Stimulated activated CD4-positive, alpha-beta T cell treated with anti-CD3 and anti-CD28 coated beads, TNF-alpha, amount 100 ng/mL, for 24 hours (primary cell): ENCODE data around the gene ANKRD31.
"Not testable (repeated sequence)": the region's sequence is repeated elsewhere in the genome, so short reads cannot be mapped to it uniquely, and the experiment has no call there.

Experiments used
- DNase-seq, 3 experiments: peaks; one replicate each; pipeline ENCODE4 v3.0.0-alpha.2; 2020; ENCODE audit warnings: low read depth in 3 of 3

ANKRD31 gene

DNA sequence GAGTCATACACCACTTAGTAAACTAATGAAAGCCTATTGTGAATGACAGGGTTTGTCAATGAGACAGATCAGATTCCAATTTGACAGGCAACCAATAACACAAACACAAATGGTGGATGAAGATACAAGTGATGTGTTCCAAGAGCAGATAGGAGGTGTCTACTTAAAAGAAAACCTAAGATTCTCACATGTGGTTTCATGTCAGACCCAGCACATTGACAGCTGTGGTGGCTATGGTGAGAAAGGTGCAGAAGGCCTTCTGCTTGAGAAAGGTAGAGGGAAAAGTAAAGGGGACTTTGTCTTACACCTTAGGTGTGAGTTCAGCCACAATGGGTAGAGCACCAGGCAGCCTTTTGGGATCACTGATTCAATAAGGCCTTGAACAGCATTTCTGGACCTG, 11.2 kb downstream of the ANKRD31 start:
- DNase-seq: no peak

DNA sequence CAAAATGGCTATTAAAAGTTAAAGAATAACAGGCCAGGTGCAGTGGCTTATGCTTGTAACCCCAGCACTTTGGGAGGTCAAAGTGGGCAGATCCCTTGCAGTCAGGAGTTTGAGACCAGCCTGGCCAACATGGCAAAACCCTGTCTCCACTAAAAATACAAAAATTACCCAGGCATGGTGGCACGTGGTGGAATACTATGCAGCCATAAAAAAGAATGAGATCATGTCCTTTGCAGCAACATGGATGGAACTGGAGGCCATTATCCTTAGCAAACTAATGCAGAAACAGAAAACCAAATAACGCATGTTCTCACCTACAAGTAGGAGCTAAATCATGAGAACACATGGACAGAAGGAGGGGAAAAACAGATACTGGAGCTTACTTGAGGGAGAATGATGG, 15.9 kb downstream of the ANKRD31 start:
- DNase-seq: not testable (repeated sequence)

GRCh38 chr5:75214928-75215327, 21.8 kb downstream of the ANKRD31 start:
- no peak for DNase-seq

GRCh38 chr5:75214409-75214808, 22.3 kb downstream of the ANKRD31 start:
- DNase-seq: no peak

GRCh38 chr5:75203604-75204003, 33.1 kb downstream of the ANKRD31 start:
- DNase-seq: no peak

DNA sequence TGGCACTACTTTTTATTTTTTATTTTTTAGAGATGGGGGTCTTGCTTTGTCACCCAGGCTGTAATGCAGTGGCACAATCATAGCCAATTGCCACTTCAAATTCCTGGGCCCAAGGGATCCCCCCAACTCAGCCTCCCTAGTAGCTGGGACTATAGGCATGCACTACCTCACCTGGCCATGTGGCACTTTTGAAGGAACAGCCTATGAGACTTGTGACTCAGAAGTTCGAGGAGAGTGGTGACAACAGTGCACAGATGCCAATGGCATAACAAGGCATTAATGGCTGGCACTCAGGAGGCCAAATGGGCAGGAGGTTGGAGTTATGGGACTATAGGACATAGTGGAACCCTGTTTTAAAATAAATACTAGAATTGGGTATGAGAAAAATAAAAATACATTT, 33.7 kb downstream of the ANKRD31 start:
- DNase-seq: no peak

GRCh38 chr5:75200776-75201175, 35.9 kb downstream of the ANKRD31 start:
- no peak for DNase-seq

- no peak for DNase-seq
These were observed 36.7 kb downstream of the ANKRD31 start for GRCh38 chr5:75199946-75200345.

- no peak for DNase-seq
These were observed 37.6 kb downstream of the ANKRD31 start for GRCh38 chr5:75199071-75199470.

DNA sequence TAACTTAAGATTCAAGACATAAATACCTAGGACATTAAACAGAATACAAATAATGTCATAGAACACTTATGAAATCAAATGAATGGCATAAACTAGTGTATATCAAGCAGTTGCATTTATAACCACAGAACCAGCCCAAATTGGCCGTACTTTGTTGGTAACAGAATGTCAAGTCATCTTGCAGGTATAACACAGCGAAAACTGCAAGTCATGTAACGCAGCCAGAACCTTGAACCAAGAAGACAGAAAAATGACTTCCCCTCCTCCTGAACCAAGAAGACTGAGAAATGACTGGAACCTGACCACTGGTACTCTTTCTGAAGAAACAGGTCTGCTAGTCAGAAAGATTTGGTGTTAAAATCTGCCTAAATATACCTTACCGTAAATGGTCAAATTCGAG, 38.9 kb downstream of the ANKRD31 start:
- DNase-seq: no peak

DNA sequence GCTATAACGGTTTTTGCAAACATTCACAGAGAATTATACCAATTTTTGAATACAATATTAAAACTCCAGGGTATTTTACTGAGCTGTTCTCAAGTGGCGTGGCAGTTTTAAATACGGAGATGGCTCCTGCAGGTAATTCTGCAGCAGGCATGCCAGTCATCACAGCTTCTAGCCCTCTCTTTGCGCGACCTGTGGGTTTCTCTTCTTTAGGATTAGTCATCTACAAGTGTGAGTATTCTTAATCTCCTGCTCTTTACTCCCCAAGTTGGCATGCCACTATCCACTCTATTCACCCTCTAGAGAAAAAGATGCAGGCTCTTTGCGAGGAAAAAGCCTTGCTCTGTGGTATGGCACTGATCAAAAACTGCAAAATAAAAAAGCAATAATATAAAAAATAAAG, 43.9 kb downstream of the ANKRD31 start:
- peak in 1 of 3 experiments; percentile 10 for DNase-seq

DNA sequence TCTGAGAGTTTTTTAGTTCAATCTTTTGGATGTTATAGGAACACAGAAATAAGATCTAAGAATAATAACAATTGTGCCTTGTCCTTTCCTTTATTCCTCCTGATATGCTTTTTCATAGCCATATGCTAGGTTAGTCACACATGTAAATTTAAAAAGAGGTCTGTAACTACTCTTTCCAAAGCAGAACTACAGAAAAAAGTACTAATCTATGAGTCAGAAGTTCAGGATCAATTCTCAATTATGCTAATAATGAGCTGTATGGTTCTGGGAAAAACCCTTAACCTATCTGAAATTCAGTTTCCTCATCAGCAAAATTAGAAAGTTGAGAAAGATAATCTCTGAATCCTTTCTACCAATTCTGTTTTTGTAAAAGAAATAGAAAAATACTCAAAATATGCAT, 44.4 kb downstream of the ANKRD31 start:
- DNase-seq: no peak

DNA sequence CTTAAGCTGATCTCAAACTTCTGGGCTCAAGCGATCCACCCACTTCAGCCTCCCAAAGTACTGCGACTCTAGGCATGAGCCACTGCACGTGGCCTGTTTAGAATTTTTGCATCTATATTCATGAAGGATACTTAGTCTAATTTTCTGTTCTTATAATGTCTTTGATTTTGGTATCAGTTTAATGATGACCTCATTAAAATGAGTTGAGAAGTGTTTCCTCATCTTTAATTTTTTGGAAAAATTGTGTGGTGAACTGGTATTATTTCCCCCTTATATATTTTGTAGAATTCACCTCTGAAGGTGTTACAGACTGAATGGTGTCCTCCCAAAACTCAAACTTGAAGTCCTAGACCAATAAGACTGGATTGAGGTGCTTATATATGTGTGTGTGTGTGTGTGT, 46.5 kb downstream of the ANKRD31 start:
- no peak for DNase-seq

- no peak for DNase-seq
These were observed 47.3 kb downstream of the ANKRD31 start for GRCh38 chr5:75189353-75189752.

DNA sequence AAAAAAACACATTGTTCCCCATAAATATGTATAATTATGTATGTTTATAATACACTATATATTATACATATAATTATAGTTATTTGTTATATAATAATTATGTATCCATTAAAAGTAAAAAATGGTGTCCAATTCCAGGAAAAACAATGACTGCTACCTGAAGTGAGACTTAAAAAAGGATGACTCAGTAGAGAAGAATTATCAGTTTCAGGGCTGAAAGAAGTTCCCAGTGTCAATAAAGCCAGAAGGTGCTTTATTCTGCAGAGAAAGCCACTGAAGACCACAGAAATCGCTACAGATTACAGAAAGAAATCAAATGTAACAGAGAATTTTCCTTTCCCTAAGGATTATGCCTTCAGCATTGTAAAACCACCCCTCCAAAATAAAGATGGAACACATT, 50.9 kb downstream of the ANKRD31 start:
- DNase-seq: no peak

- DNase-seq: not testable (repeated sequence)
These were observed 60.7 kb downstream of the ANKRD31 start for GRCh38 chr5:75176009-75176408.

DNA sequence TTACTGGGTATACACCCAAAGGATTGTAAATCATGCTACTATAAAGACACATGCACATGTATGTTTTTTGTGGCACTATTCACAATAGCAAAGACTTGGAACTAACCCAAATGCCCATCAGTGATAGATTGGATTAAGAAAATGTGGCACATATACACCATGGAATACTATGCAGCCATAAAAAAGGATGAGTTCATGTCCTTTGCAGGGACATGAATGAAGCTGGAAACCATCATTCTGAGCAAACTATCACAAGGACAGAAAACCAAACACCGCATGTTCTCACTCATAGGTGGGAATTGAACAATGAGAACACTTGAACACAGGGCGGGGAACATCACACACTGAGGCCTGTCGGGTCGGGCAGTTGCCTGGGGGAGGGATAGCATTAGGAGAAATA, 61.8 kb downstream of the ANKRD31 start:
- not testable (repeated sequence) for DNase-seq

DNA sequence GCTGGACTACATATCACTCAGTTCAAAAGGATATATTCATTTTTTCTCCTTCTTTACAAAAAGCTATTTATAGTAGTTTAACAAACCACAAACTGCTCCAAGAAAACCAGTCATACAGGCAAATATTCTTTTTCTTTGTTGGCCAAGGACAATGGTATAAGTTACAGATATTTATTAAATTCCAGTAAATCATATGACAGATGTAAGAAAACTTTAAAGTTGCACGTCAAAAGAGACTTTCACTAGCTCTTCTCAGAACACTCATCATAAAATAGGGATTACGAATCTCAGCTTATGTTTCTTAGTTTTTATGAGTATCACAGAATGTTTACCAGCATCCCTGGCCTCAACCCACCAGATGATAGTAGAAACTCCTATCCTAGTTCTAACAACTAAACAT, 67.2 kb downstream of the ANKRD31 start:
- DNase-seq: no peak

DNA sequence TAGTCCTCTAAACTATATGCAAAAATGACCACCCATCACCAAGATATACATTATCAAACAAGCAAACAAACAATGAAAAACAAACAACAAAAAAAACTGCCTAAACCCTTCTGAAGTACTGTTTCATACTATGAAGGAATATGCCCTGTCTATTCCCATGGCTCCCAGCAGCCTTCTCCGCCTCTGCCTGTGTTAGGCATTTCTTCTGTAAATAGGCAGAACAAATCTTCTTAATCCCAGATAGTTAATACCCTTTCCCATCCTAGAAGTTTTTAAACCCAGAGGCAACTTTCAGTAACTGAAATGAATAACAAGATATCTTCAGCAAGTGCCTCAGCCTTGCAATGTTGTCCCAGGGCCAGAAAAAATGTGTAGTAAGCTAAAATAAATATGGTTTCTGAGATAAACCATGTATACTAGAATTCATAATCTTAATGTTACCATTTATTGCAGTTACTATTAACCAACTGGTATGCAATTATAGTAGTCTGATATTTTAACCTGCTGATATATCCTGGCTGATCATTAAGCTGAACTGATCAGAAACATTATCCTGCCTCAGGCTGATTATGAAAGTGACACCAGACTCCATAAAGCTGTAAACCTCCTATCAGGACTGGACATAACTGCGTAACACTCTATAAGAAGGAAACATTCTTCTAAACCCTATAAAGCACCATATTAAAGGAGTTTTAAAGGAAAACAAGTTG, 68.5 kb downstream of the ANKRD31 start:
- no peak for DNase-seq

DNA sequence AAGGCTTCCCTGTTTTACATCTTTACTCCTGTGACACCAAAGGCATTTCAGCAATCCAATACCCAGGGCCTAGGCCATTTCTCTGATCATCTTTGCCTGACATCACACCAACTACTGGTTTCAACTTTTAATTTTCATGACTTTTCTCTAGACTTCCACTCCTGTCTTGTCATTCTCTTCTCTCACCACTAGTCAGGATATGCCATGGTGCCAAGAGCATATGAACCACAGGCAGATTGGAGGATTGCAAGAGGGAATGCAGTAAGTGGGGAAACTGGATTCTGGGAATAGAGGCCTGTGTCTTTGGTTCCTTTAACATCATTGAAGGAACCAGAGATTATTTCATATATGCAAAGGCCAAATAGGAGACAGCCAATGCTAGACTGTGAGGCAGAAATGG, 69.3 kb downstream of the ANKRD31 start:
- no peak for DNase-seq

DNA sequence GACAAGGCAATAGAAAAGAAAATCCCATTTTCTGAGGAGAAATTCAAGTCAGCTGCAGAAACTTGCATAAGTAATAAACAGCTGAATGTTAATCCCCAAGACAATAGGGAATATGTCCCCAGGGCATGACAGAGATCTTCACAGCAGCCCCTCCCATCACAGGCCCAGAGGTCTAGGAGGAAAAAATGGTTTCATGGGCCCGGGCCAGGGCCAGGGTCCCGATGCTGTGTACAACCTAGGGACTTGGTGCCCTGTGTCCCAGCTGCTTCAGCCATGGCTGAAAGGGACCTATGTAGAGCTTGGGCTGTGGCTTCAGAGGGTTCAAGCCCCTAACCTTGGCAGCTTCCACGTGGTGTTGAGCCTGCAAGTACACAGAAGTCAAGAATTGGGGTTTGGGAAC, 75.2 kb downstream of the ANKRD31 start:
- not testable (repeated sequence) for DNase-seq

GRCh38 chr5:75156585-75156984, 80.1 kb downstream of the ANKRD31 start:
- no peak for DNase-seq

- no peak for DNase-seq
These were observed 83.8 kb downstream of the ANKRD31 start for GRCh38 chr5:75152860-75153259.

GRCh38 chr5:75148051-75148450, 88.6 kb downstream of the ANKRD31 start:
- no peak for DNase-seq
